ENCODE measurements around the gene NWD2.
"Not testable (repeated sequence)": the region's sequence is repeated elsewhere in the genome, so short reads cannot be mapped to it uniquely, and the experiment has no call there.

NWD2 gene

GRCh38 chr4:37244583-37245390 is at the start of gene NWD2:
Gene NWD2, plus strand, starts transcription at chr4:37244743. Its CDS starts 325 bp downstream, at chr4:37245068.
- Histone ChIP-seq H3K9me3 (ENCODE audit: insufficient read depth, low read length) (no peaks in the 10 kb centered on the region), H3K4me2 (ENCODE audit: low read depth, low read length, poor library complexity, severe bottlenecking) (no peak within 1 kb of the TSS), H2AFZ (ENCODE audit: low read depth, low read length, severe bottlenecking) (no peak within 1 kb of the TSS), H3F3A (ENCODE audit: insufficient read depth) (no peaks in the 10 kb centered on the region), H3K4me3 (ENCODE audit: insufficient read depth, low read length, poor library complexity, severe bottlenecking) (no peak within 1 kb of the TSS), H3K36me3 (ENCODE audit: low read length) (no peaks in the 10 kb centered on the region), H3K9me2 (replicated peaks; ENCODE audit: insufficient read depth, low read length) (no peaks in the 10 kb centered on the region), H3K27me3 (ENCODE audit: low read length) (no peaks in the 10 kb centered on the region), H3K9ac (ENCODE audit: low read length) (no peak within 1 kb of the TSS), H3K27ac (ENCODE audit: low read depth, low read length) (no peak within 1 kb of the TSS), H3K79me2 (ENCODE audit: insufficient read depth, low read length) (no peaks in the 10 kb centered on the region), H4K20me1 (ENCODE audit: low read depth, low read length) (no peaks in the 10 kb centered on the region)
- TF ChIP-seq CTCF (IDR thresholded peaks at IDR 0.05; ENCODE audit: insufficient read depth, low read length, poor library complexity, severe bottlenecking) (no peak), EZH2phosphoT487 (conservative IDR thresholded peaks at IDR 0.05; ENCODE audit: low read length) (no peak)

- H3K79me2 ChIP-seq (ENCODE audit: insufficient read depth, low read length) = no peaks in the 10 kb centered on the region
- no peaks in the 10 kb centered on the region for H4K20me1 ChIP-seq (ENCODE audit: low read depth, low read length)
- H3K27ac ChIP-seq (ENCODE audit: low read depth, low read length) = no peak overlapping the region
- H3K27me3 ChIP-seq (ENCODE audit: low read length) = no peaks in the 10 kb centered on the region
- no peaks in the 10 kb centered on the region for H3K36me3 ChIP-seq (ENCODE audit: low read length)
- no peak overlapping the region for H3K4me3 ChIP-seq (ENCODE audit: insufficient read depth, low read length, poor library complexity, severe bottlenecking)
- H3F3A ChIP-seq (ENCODE audit: insufficient read depth) = no peaks in the 10 kb centered on the region
- TF ChIP-seq EZH2phosphoT487 (conservative IDR thresholded peaks at IDR 0.05; ENCODE audit: low read length) (no peak), CTCF (IDR thresholded peaks at IDR 0.05; ENCODE audit: insufficient read depth, low read length, poor library complexity, severe bottlenecking) (no peak)
- no peaks in the 10 kb centered on the region for H3K9me2 ChIP-seq (replicated peaks; ENCODE audit: insufficient read depth, low read length)
- H3K9me3 ChIP-seq (ENCODE audit: insufficient read depth, low read length) = no peaks in the 10 kb centered on the region
- no peak overlapping the region for H3K9ac ChIP-seq (ENCODE audit: low read length)
- no peak overlapping the region for H3K4me2 ChIP-seq (ENCODE audit: low read depth, low read length, poor library complexity, severe bottlenecking)
- H2AFZ ChIP-seq (ENCODE audit: low read depth, low read length, severe bottlenecking) = no peak overlapping the region
These were observed 46.6 kb upstream of the NWD2 start for GRCh38 chr4:37197899-37198298.

GRCh38 chr4:37204740-37205139 is 39.8 kb upstream of the NWD2 start:
- H4K20me1 ChIP-seq (ENCODE audit: low read depth, low read length); H3K79me2 ChIP-seq (ENCODE audit: insufficient read depth, low read length); H3K4me2 ChIP-seq (ENCODE audit: low read depth, low read length, poor library complexity, severe bottlenecking); H3K27me3 ChIP-seq (ENCODE audit: low read length); H2AFZ ChIP-seq (ENCODE audit: low read depth, low read length, severe bottlenecking); H3K9me3 ChIP-seq (ENCODE audit: insufficient read depth, low read length); H3K27ac ChIP-seq (ENCODE audit: low read depth, low read length); H3K4me3 ChIP-seq (ENCODE audit: insufficient read depth, low read length, poor library complexity, severe bottlenecking); H3K9me2 ChIP-seq (replicated peaks; ENCODE audit: insufficient read depth, low read length); H3K9ac ChIP-seq (ENCODE audit: low read length); H3F3A ChIP-seq (ENCODE audit: insufficient read depth); H3K36me3 ChIP-seq (ENCODE audit: low read length): not testable (repeated sequence)

GRCh38 chr4:37216209-37216608 is 28.3 kb upstream of the NWD2 start:
- TF ChIP-seq CTCF (IDR thresholded peaks at IDR 0.05; ENCODE audit: insufficient read depth, low read length, poor library complexity, severe bottlenecking) = no peak
- no peak for TF ChIP-seq EZH2phosphoT487 (conservative IDR thresholded peaks at IDR 0.05; ENCODE audit: low read length)
- Histone ChIP-seq H3K79me2 (ENCODE audit: insufficient read depth, low read length) (no peaks in the 10 kb centered on the region), H3K27ac (ENCODE audit: low read depth, low read length) (no peak overlapping the region), H3K36me3 (ENCODE audit: low read length) (no peaks in the 10 kb centered on the region), H3K27me3 (ENCODE audit: low read length) (no peaks in the 10 kb centered on the region), H3K4me3 (ENCODE audit: insufficient read depth, low read length, poor library complexity, severe bottlenecking) (no peak overlapping the region), H2AFZ (ENCODE audit: low read depth, low read length, severe bottlenecking) (no peak overlapping the region), H3K4me2 (ENCODE audit: low read depth, low read length, poor library complexity, severe bottlenecking) (no peak overlapping the region), H3K9me3 (ENCODE audit: insufficient read depth, low read length) (no peaks in the 10 kb centered on the region), H3K9me2 (replicated peaks; ENCODE audit: insufficient read depth, low read length) (no peaks in the 10 kb centered on the region), H3K9ac (ENCODE audit: low read length) (no peak overlapping the region), H3F3A (ENCODE audit: insufficient read depth) (no peaks in the 10 kb centered on the region), H4K20me1 (ENCODE audit: low read depth, low read length) (no peaks in the 10 kb centered on the region)

All from SU-DHL-6 (cell line).